ENCODE measurements around the gene ERF.

GRCh38 chr19:42208612-42209011 lies 46.3 kb downstream of the ERF start:
- no peak for TF ChIP-seq CTCF (IDR thresholded peaks at IDR 0.05; ENCODE audit: low read depth, low read length, missing input control)
- TF ChIP-seq MAX (IDR thresholded peaks at IDR 0.05) = no peak
- no peak for TF ChIP-seq ZBTB33 (IDR thresholded peaks at IDR 0.05)
- no peak for TF ChIP-seq REST (IDR thresholded peaks at IDR 0.05)
- no peak for TF ChIP-seq FOXA1 (IDR thresholded peaks at IDR 0.05)
- TF ChIP-seq YY1 (IDR thresholded peaks at IDR 0.05) = no peak
- no peak for TF ChIP-seq RXRA (IDR thresholded peaks at IDR 0.05)
- TF ChIP-seq NR2F2 (IDR thresholded peaks at IDR 0.05) = no peak
- TF ChIP-seq GABPA (IDR thresholded peaks at IDR 0.05 in 1 of 2, conservative IDR thresholded peaks at IDR 0.05 in 1 of 2) = no peak
- TF ChIP-seq TAF1 (conservative IDR thresholded peaks at IDR 0.05) = no peak
- no peak for TF ChIP-seq JUND (IDR thresholded peaks at IDR 0.05)

Data from liver (tissue), 3 donors.